ENCODE measurements around the gene NOS3.

The NOS3 gene

GRCh38 chr7:150990416-150991186, at the start of gene NOS3:
TSS of gene NOS3 (plus strand) at chr7:150991017. CDS start at chr7:150993804, 2,787 bp downstream.
- DNase-seq = no peak

GRCh38 chr7:150941351-150942000, 49.3 kb upstream of the NOS3 start:
- no peak for DNase-seq

- no peak for DNase-seq
Measured at GRCh38 chr7:150942001-150942590, 48.7 kb upstream of the NOS3 start.

GRCh38 chr7:150942591-150943452, 48.0 kb upstream of the NOS3 start:
- no peak for DNase-seq

GRCh38 chr7:150943453-150943814, 47.4 kb upstream of the NOS3 start:
- DNase-seq = no peak

- no peak for DNase-seq
Measured at GRCh38 chr7:150944066-150945042, 46.5 kb upstream of the NOS3 start.

- no peak for DNase-seq
Measured at GRCh38 chr7:150945171-150945852, 45.5 kb upstream of the NOS3 start.

- no peak for DNase-seq
Measured at GRCh38 chr7:150945853-150946420, 44.9 kb upstream of the NOS3 start.

- DNase-seq = no peak
Measured at GRCh38 chr7:150946421-150947240, 44.2 kb upstream of the NOS3 start.

- no peak for DNase-seq
Measured at GRCh38 chr7:150947241-150947745, 43.5 kb upstream of the NOS3 start.

GRCh38 chr7:150947761-150948651, 42.8 kb upstream of the NOS3 start:
- DNase-seq = no peak

- DNase-seq = no peak
Measured at GRCh38 chr7:150948791-150949251, 42.0 kb upstream of the NOS3 start.

GRCh38 chr7:150949564-150949963, 41.3 kb upstream of the NOS3 start:
- no peak for DNase-seq

GRCh38 chr7:150949971-150950491, 40.8 kb upstream of the NOS3 start:
- DNase-seq = no peak

- DNase-seq = no peak
Measured at GRCh38 chr7:150950496-150951180, 40.2 kb upstream of the NOS3 start.

GRCh38 chr7:150951181-150951520, 39.7 kb upstream of the NOS3 start:
- DNase-seq = no peak

GRCh38 chr7:150951521-150951920, 39.3 kb upstream of the NOS3 start:
- DNase-seq = no peak
